GM12878 (cell line): ENCODE data around the gene NOP53. TPM values are rescaled to one million over a fixed set of nuclear protein-coding genes. Genes with fewer than 3 reads are reported as not detected.

Experiments used
- EP300 ChIP-seq, 2 experiments: fragments of 150-350 bp in 1 of 2; IDR thresholded peaks; 2 replicates each; pipeline ENCODE4 v1.6.1; 2011 to 2012; ENCODE audit warnings: low read depth in 2 of 2, low read length in 2 of 2, borderline replicate concordance in 1 of 2, improper control_type of control experiment in 1 of 2, inconsistent platforms in 1 of 2; ENCODE audit not compliant: control insufficient read depth in 1 of 2
- EZH2 ChIP-seq: IDR thresholded peaks from 2 replicates; pipeline ENCODE4 v1.6.1; 2012; ENCODE audit warnings: low read depth, mild to moderate bottlenecking, control low read depth, inconsistent platforms, low read length, borderline replicate concordance; ENCODE audit not compliant: control insufficient read depth
- HDAC6 ChIP-seq: fragments of 200-600 bp; sonication (generic); IDR thresholded peaks from one replicate; pipeline ENCODE4 v1.8.0; 2017; ENCODE audit warnings: antibody characterized with exemption; ENCODE audit not compliant: unreplicated experiment
- LARP7 ChIP-seq: fragments of 450-650 bp; IDR thresholded peaks from 2 replicates; pipeline ENCODE4 v1.6.1; 2017; ENCODE audit warnings: mild to moderate bottlenecking
- MXI1 ChIP-seq: fragments of 150-350 bp; IDR thresholded peaks from 2 replicates; pipeline ENCODE4 v1.6.1; 2011; ENCODE audit warnings: low read depth, mild to moderate bottlenecking, inconsistent platforms, low read length, improper control_type of control experiment
- SMARCA5 ChIP-seq: fragments of 450-650 bp; IDR thresholded peaks from 2 replicates; pipeline ENCODE4 v1.6.1; 2017; ENCODE audit warnings: mild to moderate bottlenecking
- SUZ12 ChIP-seq: fragments of 200-600 bp; sonication (generic); IDR thresholded peaks from one replicate; pipeline ENCODE4 v1.6.1; 2018; ENCODE audit warnings: antibody characterized with exemption, mild to moderate bottlenecking; ENCODE audit not compliant: unreplicated experiment
- polyA plus RNA-seq, 11 experiments: library from polyadenylated mRNA; depleted of rRNA in 4 of 11; unstranded in 6 of 11; stranded (reverse) in 5 of 11; fragments of >200 nt; fragmentation: Nextera tagmentation in 4 of 11; fragmentation: Illumina TruSeq in 1 of 11; extraction: Ambion mirVana in 4 of 11; extraction: Trizol in 1 of 11; gene quantifications; 1 replicate in 1 of 11; 2 replicates in 10 of 11; pipeline versions ENCODE4 v1.2.1 to v1.2.3, GENCODE V29; 2011 to 2016; ENCODE audit warnings: inconsistent platforms in 2 of 11, missing spikeins in 2 of 11, low read depth in 1 of 11
- total RNA-seq, 4 experiments: library from RNA; depleted of rRNA in 3 of 4; stranded (reverse); fragments of >200 nt in 3 of 4; fragmentation: Illumina TruSeq in 1 of 4; extraction: Trizol in 1 of 4; gene quantifications; 2 replicates each; pipeline versions ENCODE4 v1.2.1 to v1.2.3, GENCODE V29; 2013 to 2021
- TF ChIP-seq, protein P1 (sequence below): fragments of 450-650 bp; IDR thresholded peaks from 2 replicates; pipeline ENCODE4 v1.6.1; 2017; ENCODE audit warnings: low read depth, mild to moderate bottlenecking, moderate library complexity
- TF ChIP-seq, protein P2 (sequence below): fragments of 450-650 bp; formaldehyde crosslinking; IDR thresholded peaks from 2 replicates; pipeline ENCODE4 v1.4.0; 2020; ENCODE audit warnings: mild to moderate bottlenecking, moderate library complexity
- TF ChIP-seq, protein P3 (sequence below): fragments of 150-350 bp; IDR thresholded peaks from 2 replicates; pipeline ENCODE4 v1.6.1; 2016; ENCODE audit warnings: low read depth, low read length
- TF ChIP-seq, protein P4 (sequence below): IDR thresholded peaks from 2 replicates; pipeline ENCODE4 v1.6.1; 2011; ENCODE audit warnings: borderline replicate concordance, low read depth, mild to moderate bottlenecking, moderate library complexity, mixed read lengths, low read length; ENCODE audit not compliant: insufficient read depth; ENCODE audit errors: extremely low read length
- TF ChIP-seq, protein P5 (sequence below): IDR thresholded peaks from 2 replicates; pipeline ENCODE4 v1.6.1; 2012; ENCODE audit warnings: low read length, inconsistent platforms

The NOP53 gene
- total and polyA plus RNA-seq, 10 of the 15 experiments (the other 5 are each of a cell fraction or from before 2014, with no cell fraction given), result 6.0 to 386 (median 167) TPM

DNA sequence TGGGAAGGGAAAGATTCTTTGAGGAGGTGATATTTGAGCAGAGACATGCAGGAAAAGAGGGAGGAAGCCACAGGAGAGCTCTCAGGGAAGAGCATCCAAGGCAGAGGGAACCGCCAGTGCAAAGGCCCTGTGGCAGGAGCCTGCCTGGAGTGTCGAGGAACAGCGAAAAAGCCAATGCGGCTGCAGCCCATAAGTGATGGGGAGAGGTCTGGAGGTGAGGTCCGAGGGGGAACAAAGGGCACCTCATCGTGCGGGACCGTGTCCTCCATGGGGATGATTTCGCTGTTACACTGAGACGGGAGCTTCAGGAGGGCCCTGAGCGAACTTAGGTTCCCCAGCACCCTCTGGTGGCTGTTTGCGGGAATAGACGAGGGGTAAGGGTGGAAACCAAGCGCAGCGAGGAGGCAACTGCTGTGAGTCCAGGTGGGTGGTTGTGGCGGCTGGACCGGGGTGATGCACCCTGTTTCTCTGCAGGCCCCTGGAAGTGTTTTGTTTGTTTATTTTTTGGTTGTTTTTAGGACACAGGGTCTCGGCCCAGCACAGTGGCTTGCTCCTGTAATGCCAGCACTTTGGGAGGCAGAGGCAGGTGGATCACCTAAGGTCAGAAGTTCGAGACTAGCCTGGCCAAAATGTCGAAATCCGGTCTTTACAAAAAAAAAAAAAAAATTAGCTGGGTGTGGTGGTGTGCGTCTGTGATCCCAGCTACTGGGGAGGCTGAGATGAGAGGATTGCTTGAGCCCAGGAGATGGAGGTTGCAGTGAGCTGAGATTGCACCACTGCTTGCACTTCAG, 38.0 kb upstream of the NOP53 start (continued):
- TF ChIP-seq, protein P1, sequence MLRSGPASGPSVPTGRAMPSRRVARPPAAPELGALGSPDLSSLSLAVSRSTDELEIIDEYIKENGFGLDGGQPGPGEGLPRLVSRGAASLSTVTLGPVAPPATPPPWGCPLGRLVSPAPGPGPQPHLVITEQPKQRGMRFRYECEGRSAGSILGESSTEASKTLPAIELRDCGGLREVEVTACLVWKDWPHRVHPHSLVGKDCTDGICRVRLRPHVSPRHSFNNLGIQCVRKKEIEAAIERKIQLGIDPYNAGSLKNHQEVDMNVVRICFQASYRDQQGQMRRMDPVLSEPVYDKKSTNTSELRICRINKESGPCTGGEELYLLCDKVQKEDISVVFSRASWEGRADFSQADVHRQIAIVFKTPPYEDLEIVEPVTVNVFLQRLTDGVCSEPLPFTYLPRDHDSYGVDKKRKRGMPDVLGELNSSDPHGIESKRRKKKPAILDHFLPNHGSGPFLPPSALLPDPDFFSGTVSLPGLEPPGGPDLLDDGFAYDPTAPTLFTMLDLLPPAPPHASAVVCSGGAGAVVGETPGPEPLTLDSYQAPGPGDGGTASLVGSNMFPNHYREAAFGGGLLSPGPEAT, result no peak
- TF ChIP-seq, protein P2, sequence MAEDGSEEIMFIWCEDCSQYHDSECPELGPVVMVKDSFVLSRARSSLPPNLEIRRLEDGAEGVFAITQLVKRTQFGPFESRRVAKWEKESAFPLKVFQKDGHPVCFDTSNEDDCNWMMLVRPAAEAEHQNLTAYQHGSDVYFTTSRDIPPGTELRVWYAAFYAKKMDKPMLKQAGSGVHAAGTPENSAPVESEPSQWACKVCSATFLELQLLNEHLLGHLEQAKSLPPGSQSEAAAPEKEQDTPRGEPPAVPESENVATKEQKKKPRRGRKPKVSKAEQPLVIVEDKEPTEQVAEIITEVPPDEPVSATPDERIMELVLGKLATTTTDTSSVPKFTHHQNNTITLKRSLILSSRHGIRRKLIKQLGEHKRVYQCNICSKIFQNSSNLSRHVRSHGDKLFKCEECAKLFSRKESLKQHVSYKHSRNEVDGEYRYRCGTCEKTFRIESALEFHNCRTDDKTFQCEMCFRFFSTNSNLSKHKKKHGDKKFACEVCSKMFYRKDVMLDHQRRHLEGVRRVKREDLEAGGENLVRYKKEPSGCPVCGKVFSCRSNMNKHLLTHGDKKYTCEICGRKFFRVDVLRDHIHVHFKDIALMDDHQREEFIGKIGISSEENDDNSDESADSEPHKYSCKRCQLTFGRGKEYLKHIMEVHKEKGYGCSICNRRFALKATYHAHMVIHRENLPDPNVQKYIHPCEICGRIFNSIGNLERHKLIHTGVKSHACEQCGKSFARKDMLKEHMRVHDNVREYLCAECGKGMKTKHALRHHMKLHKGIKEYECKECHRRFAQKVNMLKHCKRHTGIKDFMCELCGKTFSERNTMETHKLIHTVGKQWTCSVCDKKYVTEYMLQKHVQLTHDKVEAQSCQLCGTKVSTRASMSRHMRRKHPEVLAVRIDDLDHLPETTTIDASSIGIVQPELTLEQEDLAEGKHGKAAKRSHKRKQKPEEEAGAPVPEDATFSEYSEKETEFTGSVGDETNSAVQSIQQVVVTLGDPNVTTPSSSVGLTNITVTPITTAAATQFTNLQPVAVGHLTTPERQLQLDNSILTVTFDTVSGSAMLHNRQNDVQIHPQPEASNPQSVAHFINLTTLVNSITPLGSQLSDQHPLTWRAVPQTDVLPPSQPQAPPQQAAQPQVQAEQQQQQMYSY (CRISPR knock-in tag), result no peak
- TF ChIP-seq MXI1 (no peak), EP300 (IDR thresholded peaks at IDR 0.05; ENCODE audit: borderline replicate concordance in 1 of 2, control insufficient read depth in 1 of 2, low read depth in 2 of 2, low read length in 2 of 2) (no peak), SMARCA5 (peak; percentile 61; the same call in 1 of the 2 replicates), EZH2 (no peak), LARP7 (no peak), HDAC6 (no peak), SUZ12 (no peak)
- TF ChIP-seq, protein P3, sequence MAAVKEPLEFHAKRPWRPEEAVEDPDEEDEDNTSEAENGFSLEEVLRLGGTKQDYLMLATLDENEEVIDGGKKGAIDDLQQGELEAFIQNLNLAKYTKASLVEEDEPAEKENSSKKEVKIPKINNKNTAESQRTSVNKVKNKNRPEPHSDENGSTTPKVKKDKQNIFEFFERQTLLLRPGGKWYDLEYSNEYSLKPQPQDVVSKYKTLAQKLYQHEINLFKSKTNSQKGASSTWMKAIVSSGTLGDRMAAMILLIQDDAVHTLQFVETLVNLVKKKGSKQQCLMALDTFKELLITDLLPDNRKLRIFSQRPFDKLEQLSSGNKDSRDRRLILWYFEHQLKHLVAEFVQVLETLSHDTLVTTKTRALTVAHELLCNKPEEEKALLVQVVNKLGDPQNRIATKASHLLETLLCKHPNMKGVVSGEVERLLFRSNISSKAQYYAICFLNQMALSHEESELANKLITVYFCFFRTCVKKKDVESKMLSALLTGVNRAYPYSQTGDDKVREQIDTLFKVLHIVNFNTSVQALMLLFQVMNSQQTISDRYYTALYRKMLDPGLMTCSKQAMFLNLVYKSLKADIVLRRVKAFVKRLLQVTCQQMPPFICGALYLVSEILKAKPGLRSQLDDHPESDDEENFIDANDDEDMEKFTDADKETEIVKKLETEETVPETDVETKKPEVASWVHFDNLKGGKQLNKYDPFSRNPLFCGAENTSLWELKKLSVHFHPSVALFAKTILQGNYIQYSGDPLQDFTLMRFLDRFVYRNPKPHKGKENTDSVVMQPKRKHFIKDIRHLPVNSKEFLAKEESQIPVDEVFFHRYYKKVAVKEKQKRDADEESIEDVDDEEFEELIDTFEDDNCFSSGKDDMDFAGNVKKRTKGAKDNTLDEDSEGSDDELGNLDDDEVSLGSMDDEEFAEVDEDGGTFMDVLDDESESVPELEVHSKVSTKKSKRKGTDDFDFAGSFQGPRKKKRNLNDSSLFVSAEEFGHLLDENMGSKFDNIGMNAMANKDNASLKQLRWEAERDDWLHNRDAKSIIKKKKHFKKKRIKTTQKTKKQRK, result no peak
- TF ChIP-seq, protein P4, sequence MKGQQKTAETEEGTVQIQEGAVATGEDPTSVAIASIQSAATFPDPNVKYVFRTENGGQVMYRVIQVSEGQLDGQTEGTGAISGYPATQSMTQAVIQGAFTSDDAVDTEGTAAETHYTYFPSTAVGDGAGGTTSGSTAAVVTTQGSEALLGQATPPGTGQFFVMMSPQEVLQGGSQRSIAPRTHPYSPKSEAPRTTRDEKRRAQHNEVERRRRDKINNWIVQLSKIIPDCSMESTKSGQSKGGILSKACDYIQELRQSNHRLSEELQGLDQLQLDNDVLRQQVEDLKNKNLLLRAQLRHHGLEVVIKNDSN, result no peak
- TF ChIP-seq, protein P5, sequence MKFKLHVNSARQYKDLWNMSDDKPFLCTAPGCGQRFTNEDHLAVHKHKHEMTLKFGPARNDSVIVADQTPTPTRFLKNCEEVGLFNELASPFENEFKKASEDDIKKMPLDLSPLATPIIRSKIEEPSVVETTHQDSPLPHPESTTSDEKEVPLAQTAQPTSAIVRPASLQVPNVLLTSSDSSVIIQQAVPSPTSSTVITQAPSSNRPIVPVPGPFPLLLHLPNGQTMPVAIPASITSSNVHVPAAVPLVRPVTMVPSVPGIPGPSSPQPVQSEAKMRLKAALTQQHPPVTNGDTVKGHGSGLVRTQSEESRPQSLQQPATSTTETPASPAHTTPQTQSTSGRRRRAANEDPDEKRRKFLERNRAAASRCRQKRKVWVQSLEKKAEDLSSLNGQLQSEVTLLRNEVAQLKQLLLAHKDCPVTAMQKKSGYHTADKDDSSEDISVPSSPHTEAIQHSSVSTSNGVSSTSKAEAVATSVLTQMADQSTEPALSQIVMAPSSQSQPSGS, result no peak
